Prostate gland (tissue), 2 donors: ENCODE data around the gene SLC25A13.

Experiments used
- POLR2A ChIP-seq: fragments of 450-650 bp; IDR thresholded peaks from one replicate; pipeline ENCODE4 v1.6.1; 2016; ENCODE audit warnings: antibody characterized with exemption, mild to moderate bottlenecking
- TF ChIP-seq, protein P1 (sequence below), 4 experiments: fragments of 200-600 bp in 2 of 4; fragments of 450-650 bp in 2 of 4; sonication (generic) in 2 of 4; IDR thresholded peaks; 1 replicate in 3 of 4; 2 replicates in 1 of 4; pipeline ENCODE4 v1.5.1; 2016 to 2019; ENCODE audit warnings: antibody characterized with exemption in 4 of 4, mild to moderate bottlenecking in 2 of 4, moderate library complexity in 2 of 4

GRCh38 chr7:96314402-96315124 lies 7.3 kb downstream of the SLC25A13 start:
- TF ChIP-seq, protein P1, sequence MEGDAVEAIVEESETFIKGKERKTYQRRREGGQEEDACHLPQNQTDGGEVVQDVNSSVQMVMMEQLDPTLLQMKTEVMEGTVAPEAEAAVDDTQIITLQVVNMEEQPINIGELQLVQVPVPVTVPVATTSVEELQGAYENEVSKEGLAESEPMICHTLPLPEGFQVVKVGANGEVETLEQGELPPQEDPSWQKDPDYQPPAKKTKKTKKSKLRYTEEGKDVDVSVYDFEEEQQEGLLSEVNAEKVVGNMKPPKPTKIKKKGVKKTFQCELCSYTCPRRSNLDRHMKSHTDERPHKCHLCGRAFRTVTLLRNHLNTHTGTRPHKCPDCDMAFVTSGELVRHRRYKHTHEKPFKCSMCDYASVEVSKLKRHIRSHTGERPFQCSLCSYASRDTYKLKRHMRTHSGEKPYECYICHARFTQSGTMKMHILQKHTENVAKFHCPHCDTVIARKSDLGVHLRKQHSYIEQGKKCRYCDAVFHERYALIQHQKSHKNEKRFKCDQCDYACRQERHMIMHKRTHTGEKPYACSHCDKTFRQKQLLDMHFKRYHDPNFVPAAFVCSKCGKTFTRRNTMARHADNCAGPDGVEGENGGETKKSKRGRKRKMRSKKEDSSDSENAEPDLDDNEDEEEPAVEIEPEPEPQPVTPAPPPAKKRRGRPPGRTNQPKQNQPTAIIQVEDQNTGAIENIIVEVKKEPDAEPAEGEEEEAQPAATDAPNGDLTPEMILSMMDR (IDR thresholded peaks at IDR 0.05) = no peak
- no peak for TF ChIP-seq POLR2A
